GM12878 (cell line): Measurements from ENCODE around the gene SSRP1. TPM values are rescaled to one million over a fixed set of nuclear protein-coding genes. Genes with fewer than 3 reads are reported as not detected.

Source experiments
- ELK1 ChIP-seq: IDR thresholded peaks from 2 replicates; pipeline ENCODE4 v1.6.1; 2012; ENCODE audit warnings: low read depth, low read length, improper control_type of control experiment
- ESRRA ChIP-seq: IDR thresholded peaks from 2 replicates; pipeline ENCODE4 v1.6.1; 2012; ENCODE audit warnings: mild to moderate bottlenecking, low read length, improper control_type of control experiment
- ETV6 ChIP-seq, 2 experiments: fragments of 450-650 bp in 1 of 2; IDR thresholded peaks in 1 of 2; conservative IDR thresholded peaks in 1 of 2; 2 replicates each; pipeline ENCODE4 v1.6.1; 2014; ENCODE audit warnings: antibody characterized with exemption in 1 of 2, borderline replicate concordance in 1 of 2, low read depth in 1 of 2, mild to moderate bottlenecking in 1 of 2, moderate library complexity in 1 of 2
- IRF3 ChIP-seq: fragments of 450-650 bp; IDR thresholded peaks from 2 replicates; pipeline ENCODE4 v1.6.1; 2014; ENCODE audit warnings: mild to moderate bottlenecking
- NR2C1 ChIP-seq: fragments of 450-650 bp; IDR thresholded peaks from 2 replicates; pipeline ENCODE4 v1.6.1; 2017; ENCODE audit warnings: antibody characterized with exemption, mild to moderate bottlenecking, moderate library complexity
- POU2F2 ChIP-seq: IDR thresholded peaks from 3 replicates; pipeline ENCODE4 v1.6.1; 2011; ENCODE audit warnings: low read depth, mild to moderate bottlenecking, low read length, borderline replicate concordance
- RB1 ChIP-seq: fragments of 450-650 bp; formaldehyde crosslinking; IDR thresholded peaks from 2 replicates; pipeline ENCODE4 v1.6.1; 2017; ENCODE audit warnings: mild to moderate bottlenecking, borderline replicate concordance
- ZBTB40 ChIP-seq: fragments of 450-650 bp; IDR thresholded peaks from 2 replicates; pipeline ENCODE4 v1.6.1; 2016; ENCODE audit warnings: mild to moderate bottlenecking, moderate library complexity, borderline replicate concordance
- polyA plus RNA-seq, 11 experiments: library from polyadenylated mRNA; depleted of rRNA in 4 of 11; unstranded in 6 of 11; stranded (reverse) in 5 of 11; fragments of >200 nt; fragmentation: Nextera tagmentation in 4 of 11; fragmentation: Illumina TruSeq in 1 of 11; extraction: Ambion mirVana in 4 of 11; extraction: Trizol in 1 of 11; gene quantifications; 1 replicate in 1 of 11; 2 replicates in 10 of 11; pipeline versions ENCODE4 v1.2.1 to v1.2.3, GENCODE V29; 2011 to 2016; ENCODE audit warnings: inconsistent platforms in 2 of 11, missing spikeins in 2 of 11, low read depth in 1 of 11
- total RNA-seq, 4 experiments: library from RNA; depleted of rRNA in 3 of 4; stranded (reverse); fragments of >200 nt in 3 of 4; fragmentation: Illumina TruSeq in 1 of 4; extraction: Trizol in 1 of 4; gene quantifications; 2 replicates each; pipeline versions ENCODE4 v1.2.1 to v1.2.3, GENCODE V29; 2013 to 2021
- TF ChIP-seq, protein P1 (sequence below): fragments of 450-650 bp; IDR thresholded peaks from 2 replicates; pipeline ENCODE4 v1.6.1; 2018; ENCODE audit warnings: mild to moderate bottlenecking, low read depth, moderate library complexity; ENCODE audit not compliant: partially characterized antibody

The SSRP1 gene
- total and polyA plus RNA-seq, 10 of the 15 experiments (the other 5 are each of a cell fraction or from before 2014, with no cell fraction given) = 73.6 to 279 (median 138) TPM

GRCh38 chr11:57299150-57299737, 36.4 kb downstream of the SSRP1 start (continued):
- TF ChIP-seq, protein P1, sequence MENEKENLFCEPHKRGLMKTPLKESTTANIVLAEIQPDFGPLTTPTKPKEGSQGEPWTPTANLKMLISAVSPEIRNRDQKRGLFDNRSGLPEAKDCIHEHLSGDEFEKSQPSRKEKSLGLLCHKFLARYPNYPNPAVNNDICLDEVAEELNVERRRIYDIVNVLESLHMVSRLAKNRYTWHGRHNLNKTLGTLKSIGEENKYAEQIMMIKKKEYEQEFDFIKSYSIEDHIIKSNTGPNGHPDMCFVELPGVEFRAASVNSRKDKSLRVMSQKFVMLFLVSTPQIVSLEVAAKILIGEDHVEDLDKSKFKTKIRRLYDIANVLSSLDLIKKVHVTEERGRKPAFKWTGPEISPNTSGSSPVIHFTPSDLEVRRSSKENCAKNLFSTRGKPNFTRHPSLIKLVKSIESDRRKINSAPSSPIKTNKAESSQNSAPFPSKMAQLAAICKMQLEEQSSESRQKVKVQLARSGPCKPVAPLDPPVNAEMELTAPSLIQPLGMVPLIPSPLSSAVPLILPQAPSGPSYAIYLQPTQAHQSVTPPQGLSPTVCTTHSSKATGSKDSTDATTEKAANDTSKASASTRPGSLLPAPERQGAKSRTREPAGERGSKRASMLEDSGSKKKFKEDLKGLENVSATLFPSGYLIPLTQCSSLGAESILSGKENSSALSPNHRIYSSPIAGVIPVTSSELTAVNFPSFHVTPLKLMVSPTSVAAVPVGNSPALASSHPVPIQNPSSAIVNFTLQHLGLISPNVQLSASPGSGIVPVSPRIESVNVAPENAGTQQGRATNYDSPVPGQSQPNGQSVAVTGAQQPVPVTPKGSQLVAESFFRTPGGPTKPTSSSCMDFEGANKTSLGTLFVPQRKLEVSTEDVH = no peak
- no peak for TF ChIP-seq NR2C1
- no peak for TF ChIP-seq RB1
- no peak for TF ChIP-seq ESRRA
- no peak for TF ChIP-seq ELK1
- TF ChIP-seq POU2F2 = no peak
- TF ChIP-seq ETV6 (conservative IDR thresholded peaks at IDR 0.05 in 1 of 2, IDR thresholded peaks at IDR 0.05 in 1 of 2; ENCODE audit: borderline replicate concordance in 1 of 2, low read depth in 1 of 2) = no peak
- no peak for TF ChIP-seq IRF3
- no peak for TF ChIP-seq ZBTB40
